Cardiac muscle cell (in vitro differentiated cells and primary cell): Measurements from ENCODE around the gene KLHDC7A. TPM values are rescaled to one million over a fixed set of nuclear protein-coding genes. Genes with fewer than 3 reads are reported as not detected.

Experiments used
- DNase-seq, 2 donors: peaks; one replicate each; pipeline versions ENCODE4 v3.0.0 to v3.0.0-alpha.2; 2010 to 2017; ENCODE audit warnings: low read depth in 1 of 2, low spot score in 1 of 2
- H3K27ac ChIP-seq: fragments of 200-600 bp; sonication (generic); 2 replicates; pipeline ENCODE4 v1.5.1; 2016
- H3K27me3 ChIP-seq: fragments of 200-600 bp; sonication (generic); 2 replicates; pipeline ENCODE4 v1.6.0; 2016; ENCODE audit warnings: control low read depth
- H3K36me3 ChIP-seq: fragments of 200-600 bp; sonication (generic); 2 replicates; pipeline ENCODE4 v1.5.1; 2016; ENCODE audit warnings: control low read depth
- H3K4me1 ChIP-seq: fragments of 200-600 bp; sonication (generic); 2 replicates; pipeline ENCODE4 v1.8.1; 2017; ENCODE audit warnings: low read depth, mild to moderate bottlenecking, mixed run types
- H3K4me3 ChIP-seq: fragments of 200-600 bp; sonication (generic); 2 replicates; pipeline ENCODE4 v1.5.1; 2016; ENCODE audit warnings: mild to moderate bottlenecking
- H3K9me3 ChIP-seq: fragments of 200-600 bp; sonication (generic); 2 replicates; pipeline ENCODE4 v1.5.1; 2017; ENCODE audit warnings: low read depth, mild to moderate bottlenecking, control low read depth
- CTCF ChIP-seq: IDR thresholded peaks from 2 replicates; pipeline ENCODE4 v1.5.1; 2012; ENCODE audit warnings: low read depth, mild to moderate bottlenecking, low read length
- polyA plus RNA-seq: library from polyadenylated mRNA; unstranded; fragments of >200 nt; fragmentation: Nextera tagmentation; extraction: Ambion mirVana; gene quantifications from 2 replicates; pipeline ENCODE4 v1.2.1, GENCODE V29; 2016
- total RNA-seq: library from RNA; depleted of rRNA; stranded (reverse); fragments of >200 nt; gene quantifications from 2 replicates; pipeline ENCODE4 v1.2.3, GENCODE V29; 2016

Gene KLHDC7A
- total and polyA plus RNA-seq, 2 experiments from 2014 or later = not detected

- no peak for TF ChIP-seq CTCF
- H3K4me1 ChIP-seq = no peaks in the 10 kb centered on the region
- no peak overlapping the region for H3K4me3 ChIP-seq
- peaks cover 2% of the 10 kb centered on the region for H3K9me3 ChIP-seq
- H3K27me3 ChIP-seq = no peaks in the 10 kb centered on the region
- DNase-seq = no peak
- no peaks in the 10 kb centered on the region for H3K36me3 ChIP-seq
- no peak overlapping the region for H3K27ac ChIP-seq
Observed at GRCh38 chr1:18511874-18512150, 31.1 kb downstream of the KLHDC7A start.

GRCh38 chr1:18512883-18513282, 32.2 kb downstream of the KLHDC7A start:
- Histone ChIP-seq H3K9me3 (peaks cover under 1% of the 10 kb centered on the region), H3K4me1 (no peaks in the 10 kb centered on the region), H3K36me3 (no peaks in the 10 kb centered on the region), H3K27me3 (no peaks in the 10 kb centered on the region), H3K4me3 (no peak overlapping the region), H3K27ac (no peak overlapping the region)
- no peak for DNase-seq
- TF ChIP-seq CTCF = no peak

- Histone ChIP-seq H3K27ac (no peak overlapping the region), H3K9me3 (no peaks in the 10 kb centered on the region)
- no peak for DNase-seq
Observed at GRCh38 chr1:18513995-18514394, 33.3 kb downstream of the KLHDC7A start.

GRCh38 chr1:18515120-18515667, 34.5 kb downstream of the KLHDC7A start:
- Histone ChIP-seq H3K36me3 (no peaks in the 10 kb centered on the region), H3K27ac (no peak overlapping the region), H3K9me3 (no peaks in the 10 kb centered on the region), H3K4me1 (no peaks in the 10 kb centered on the region), H3K27me3 (no peaks in the 10 kb centered on the region), H3K4me3 (no peak overlapping the region)
- no peak for DNase-seq
- TF ChIP-seq CTCF = no peak

More at GRCh38 chr1:18513995-18514394, 33.3 kb downstream of the KLHDC7A start:
- Histone ChIP-seq H3K4me3 (no peak overlapping the region), H3K36me3 (no peaks in the 10 kb centered on the region), H3K27me3 (no peaks in the 10 kb centered on the region), H3K4me1 (no peaks in the 10 kb centered on the region)
- no peak for TF ChIP-seq CTCF

- Histone ChIP-seq H3K4me1 (no peaks in the 10 kb centered on the region), H3K4me3 (no peak overlapping the region), H3K36me3 (no peaks in the 10 kb centered on the region), H3K9me3 (no peaks in the 10 kb centered on the region), H3K27me3 (no peaks in the 10 kb centered on the region), H3K27ac (no peak overlapping the region)
- DNase-seq = no peak
- no peak for TF ChIP-seq CTCF
Observed at GRCh38 chr1:18516473-18516872, 35.7 kb downstream of the KLHDC7A start.
